ENCODE results near the gene ZNF564.
A peak's percentile ranks its signal among the peaks of the same experiment; 100 is the strongest.
"Not testable (repeated sequence)": the region's sequence is repeated elsewhere in the genome, so short reads cannot be mapped to it uniquely, and the experiment has no call there.

The ZNF564 gene

GRCh38 chr19:12496480-12496879 lies 54.8 kb downstream of the ZNF564 start:
- no peak for DNase-seq

DNA sequence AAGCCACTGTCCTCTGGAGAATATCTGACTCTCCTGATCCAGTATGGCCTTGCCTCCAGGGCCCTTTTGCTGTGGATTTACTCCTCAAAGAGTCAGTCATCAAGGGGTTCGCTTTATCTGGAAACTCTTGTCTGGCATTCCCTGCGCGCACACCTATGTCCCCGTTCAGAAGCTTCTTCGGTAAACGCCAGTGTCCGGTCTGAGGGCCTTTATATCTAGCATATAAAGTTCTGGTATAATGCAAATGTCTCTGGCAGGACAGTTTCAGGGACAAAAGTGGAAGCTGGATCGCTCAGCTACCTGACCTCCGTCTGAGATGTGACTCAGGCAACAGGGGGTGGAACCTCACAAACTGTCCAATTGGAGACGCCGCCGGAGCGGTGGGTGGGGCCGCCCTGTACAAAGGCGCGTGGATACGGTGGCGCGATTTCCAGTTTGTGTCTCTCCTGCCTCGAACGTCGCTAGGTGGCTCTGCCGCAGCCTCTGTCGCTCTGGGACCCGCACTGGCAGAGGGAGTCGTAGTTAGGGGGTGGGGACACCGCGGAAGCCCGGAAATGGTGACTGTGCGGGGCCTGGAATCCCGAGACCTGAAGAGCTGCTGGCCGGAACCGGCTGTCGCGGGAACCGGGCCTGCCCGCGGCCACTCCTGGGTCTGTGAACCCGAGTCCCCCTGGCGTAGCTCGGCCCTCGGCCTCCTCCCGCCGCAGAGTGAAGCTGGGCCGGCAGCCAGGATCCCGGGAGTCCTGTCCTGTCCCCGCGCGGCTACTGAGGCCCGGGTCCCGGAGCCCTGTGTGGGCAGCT lies 56.1 kb downstream of the ZNF564 start:
- DNase-seq, result peak; percentile 76

GRCh38 chr19:12494260-12494860 lies 56.9 kb downstream of the ZNF564 start:
- no peak for DNase-seq

DNA sequence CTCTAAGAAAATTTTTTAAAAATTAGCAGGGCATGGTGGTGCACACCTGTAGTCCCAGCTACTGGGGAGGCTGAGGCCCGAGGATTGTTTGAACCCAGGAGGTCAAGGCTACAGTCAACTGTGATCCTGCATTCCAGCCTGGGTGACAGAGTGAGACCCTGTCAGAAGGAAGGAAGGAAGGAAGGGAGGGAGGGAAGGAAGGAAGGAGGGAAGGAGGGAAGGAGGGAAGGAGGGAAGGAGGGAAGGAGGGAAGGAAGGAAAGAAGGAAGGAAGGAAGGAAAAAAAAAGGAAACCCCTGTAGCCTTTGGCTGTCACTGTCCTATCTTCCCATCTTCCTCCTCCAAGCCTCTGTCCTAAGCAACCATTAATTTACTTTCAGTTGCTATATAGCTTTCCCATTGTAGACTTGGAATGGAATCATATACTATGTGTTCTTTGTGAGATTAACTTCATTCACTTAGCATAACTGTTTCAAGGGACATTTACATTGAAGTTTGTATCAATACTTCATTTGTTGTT lies 65.0 kb downstream of the ZNF564 start:
- DNase-seq, result not testable (repeated sequence)

DNA sequence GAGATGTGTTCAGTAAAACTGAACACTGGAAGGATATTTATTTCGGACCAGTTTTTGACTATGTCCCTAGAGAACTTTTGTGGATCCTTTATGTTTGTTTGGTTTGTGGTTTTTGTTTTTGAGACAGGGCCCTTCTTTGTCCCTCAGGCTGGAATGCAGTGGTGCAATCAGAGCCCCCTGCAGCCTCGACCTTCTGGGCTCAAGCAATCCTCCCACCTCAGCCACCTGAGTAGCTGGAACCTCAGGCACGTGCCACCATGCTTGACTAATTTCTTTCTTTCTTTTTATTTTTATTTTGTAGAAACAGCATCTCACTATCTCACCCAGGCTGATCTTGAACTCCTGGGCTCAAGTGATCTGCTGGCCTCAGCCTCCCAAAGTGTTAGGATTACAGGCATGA lies 65.7 kb downstream of the ZNF564 start:
- no peak for DNase-seq

- DNase-seq, result no peak
These were observed 66.2 kb downstream of the ZNF564 start for GRCh38 chr19:12485052-12485416.

DNA sequence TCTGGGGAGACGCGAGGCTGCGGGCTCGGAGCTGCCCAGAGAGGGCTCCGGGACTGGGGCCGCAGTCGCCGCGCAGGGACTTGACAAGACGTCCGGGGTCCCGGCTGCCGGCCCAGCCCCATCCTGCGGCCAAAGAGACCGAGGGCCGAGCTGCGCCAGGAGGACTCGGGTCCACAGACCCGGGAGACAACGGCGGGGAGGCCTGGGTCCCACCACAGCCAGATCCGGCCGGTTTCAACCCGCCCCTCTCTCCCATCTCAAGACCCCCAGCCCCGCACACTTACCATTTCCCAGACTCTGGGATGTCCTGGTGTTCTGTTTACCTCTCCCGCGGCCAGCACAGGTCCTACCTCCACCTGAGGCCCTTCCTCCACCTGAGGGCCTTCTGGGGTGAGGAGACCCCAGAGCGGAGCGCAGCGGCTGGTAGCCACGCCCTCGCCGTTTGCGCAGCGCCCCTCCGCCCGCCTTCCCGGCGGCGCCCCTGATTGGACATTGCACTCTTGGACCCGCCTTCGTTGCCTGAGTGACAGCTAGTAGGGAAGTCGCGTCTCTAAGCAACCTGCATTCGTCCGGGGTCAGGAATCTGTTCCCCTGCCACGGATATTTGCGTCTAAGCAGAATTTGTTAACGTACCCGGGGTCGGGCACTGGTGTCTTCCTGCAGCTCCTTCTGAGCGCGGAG lies 66.8 kb downstream of the ZNF564 start, which contains the start of gene ZNF709:
TSS of gene ZNF709 (minus strand) at position 446 of the 681 bp plus-strand sequence. CDS start at position 287, 159 bp downstream.
- peak; percentile 50 for DNase-seq

- no peak for DNase-seq
These were observed 67.3 kb downstream of the ZNF564 start for GRCh38 chr19:12484011-12484370.

- no peak for DNase-seq
These were observed 68.8 kb downstream of the ZNF564 start for GRCh38 chr19:12482509-12482886.

- no peak for DNase-seq
These were observed 69.3 kb downstream of the ZNF564 start for GRCh38 chr19:12481781-12482508.

- no peak for DNase-seq
These were observed 72.9 kb downstream of the ZNF564 start for GRCh38 chr19:12478234-12478941.
